Breast epithelium (tissue), 3 donors: Measurements from ENCODE around the gene ASZ1.

Experiments used
- POLR2A ChIP-seq: fragments of 450-650 bp; IDR thresholded peaks from one replicate; pipeline ENCODE4 v1.6.1; 2016; ENCODE audit warnings: antibody characterized with exemption, mild to moderate bottlenecking, moderate library complexity
- POLR2AphosphoS5 ChIP-seq, 3 donors: sonication (generic); formaldehyde crosslinking; IDR thresholded peaks; one replicate each; pipeline ENCODE4 v1.6.1; 2017; ENCODE audit warnings: antibody characterized with exemption in 3 of 3
- TF ChIP-seq, protein P1 (sequence below), 3 donors: fragments of 450-650 bp; IDR thresholded peaks; one replicate each; pipeline ENCODE4 v1.5.1; 2016 to 2017; ENCODE audit warnings: antibody characterized with exemption in 3 of 3, mild to moderate bottlenecking in 3 of 3, moderate library complexity in 3 of 3

DNA sequence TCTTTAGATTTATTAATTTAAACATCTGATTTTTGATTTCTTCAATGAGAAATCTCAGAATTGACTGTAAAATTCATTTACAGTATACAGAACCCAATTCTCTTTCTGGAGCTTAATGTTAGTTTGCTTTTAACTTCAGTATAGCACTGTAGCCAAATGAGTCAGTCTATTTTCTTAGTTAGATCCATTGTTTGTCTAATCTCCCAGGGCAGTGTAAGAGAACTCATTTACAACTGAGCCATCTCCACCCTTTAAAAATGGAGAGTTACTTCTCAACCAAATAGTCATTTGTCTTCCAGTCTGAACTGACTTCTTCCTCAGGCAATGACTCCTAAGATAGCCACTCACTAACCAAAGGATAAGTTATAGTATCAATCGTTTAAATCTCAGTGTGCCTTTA, 101.5 kb downstream of the ASZ1 start:
- TF ChIP-seq POLR2A (no peak), POLR2AphosphoS5 (IDR thresholded peaks at IDR 0.05) (no peak)
- TF ChIP-seq, protein P1, sequence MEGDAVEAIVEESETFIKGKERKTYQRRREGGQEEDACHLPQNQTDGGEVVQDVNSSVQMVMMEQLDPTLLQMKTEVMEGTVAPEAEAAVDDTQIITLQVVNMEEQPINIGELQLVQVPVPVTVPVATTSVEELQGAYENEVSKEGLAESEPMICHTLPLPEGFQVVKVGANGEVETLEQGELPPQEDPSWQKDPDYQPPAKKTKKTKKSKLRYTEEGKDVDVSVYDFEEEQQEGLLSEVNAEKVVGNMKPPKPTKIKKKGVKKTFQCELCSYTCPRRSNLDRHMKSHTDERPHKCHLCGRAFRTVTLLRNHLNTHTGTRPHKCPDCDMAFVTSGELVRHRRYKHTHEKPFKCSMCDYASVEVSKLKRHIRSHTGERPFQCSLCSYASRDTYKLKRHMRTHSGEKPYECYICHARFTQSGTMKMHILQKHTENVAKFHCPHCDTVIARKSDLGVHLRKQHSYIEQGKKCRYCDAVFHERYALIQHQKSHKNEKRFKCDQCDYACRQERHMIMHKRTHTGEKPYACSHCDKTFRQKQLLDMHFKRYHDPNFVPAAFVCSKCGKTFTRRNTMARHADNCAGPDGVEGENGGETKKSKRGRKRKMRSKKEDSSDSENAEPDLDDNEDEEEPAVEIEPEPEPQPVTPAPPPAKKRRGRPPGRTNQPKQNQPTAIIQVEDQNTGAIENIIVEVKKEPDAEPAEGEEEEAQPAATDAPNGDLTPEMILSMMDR (IDR thresholded peaks at IDR 0.05), result no peak
